HG02884 (cell line): ENCODE results near the gene MAP3K12.

Source experiments
- ATAC-seq: cut with Tn5 transposase; IDR thresholded peaks from one replicate; pipeline ENCODE4 v1.9.1; 2021; ENCODE audit warnings: mild to moderate bottlenecking, moderate library complexity; ENCODE audit not compliant: unreplicated experiment

Gene MAP3K12

GRCh38 chr12:53510181-53510812 lies 11.0 kb upstream of the MAP3K12 start:
- ATAC-seq, result no peak

GRCh38 chr12:53508534-53509170 lies 9.4 kb upstream of the MAP3K12 start:
- peak; percentile 84 for ATAC-seq

GRCh38 chr12:53507603-53507885 lies 8.3 kb upstream of the MAP3K12 start:
- ATAC-seq, result no peak

GRCh38 chr12:53506881-53507602 lies 7.8 kb upstream of the MAP3K12 start, which contains the start of gene NPFF:
NPFF (minus strand) TSS chr12:53507484; CDS start chr12:53507474, 10 bp downstream.
- ATAC-seq, result no peak

- no peak for ATAC-seq
Measured at GRCh38 chr12:53506450-53506785, 7.2 kb upstream of the MAP3K12 start.

- no peak for ATAC-seq
Measured at GRCh38 chr12:53505555-53506449, 6.5 kb upstream of the MAP3K12 start.

- ATAC-seq, result no peak
Measured at GRCh38 chr12:53505086-53505485, 5.8 kb upstream of the MAP3K12 start.

- ATAC-seq, result no peak
Measured at GRCh38 chr12:53504004-53504920, 5.0 kb upstream of the MAP3K12 start.

- ATAC-seq, result no peak
Measured at GRCh38 chr12:53502983-53503728, 3.9 kb upstream of the MAP3K12 start.

- no peak for ATAC-seq
Measured at GRCh38 chr12:53502331-53502730, 3.1 kb upstream of the MAP3K12 start.

- no peak for ATAC-seq
Measured at GRCh38 chr12:53501615-53502181, 2.4 kb upstream of the MAP3K12 start.

GRCh38 chr12:53500776-53501614 lies 1.7 kb upstream of the MAP3K12 start, which contains the start of gene TARBP2:
TARBP2 (plus strand) TSS chr12:53501283; CDS start chr12:53501409, 126 bp downstream.
- peak; percentile 62 for ATAC-seq

- ATAC-seq, result no peak
Measured at GRCh38 chr12:53500142-53500775, 1.0 kb upstream of the MAP3K12 start.

GRCh38 chr12:53498235-53498630 lies 1.0 kb downstream of the MAP3K12 start:
- ATAC-seq, result no peak

- no peak for ATAC-seq
Measured at GRCh38 chr12:53497461-53497860, 1.8 kb downstream of the MAP3K12 start.

GRCh38 chr12:53496752-53497032 lies 2.6 kb downstream of the MAP3K12 start:
- no peak for ATAC-seq

GRCh38 chr12:53495903-53496751 lies 3.1 kb downstream of the MAP3K12 start:
- no peak for ATAC-seq
